Measurements from ENCODE around the gene ANKZF1. TPM values are rescaled to one million over a fixed set of nuclear protein-coding genes. Genes with fewer than 3 reads are reported as not detected.

ANKZF1 gene
- total RNA-seq, 5 donors from 2014 or later (not counting 1 experiment from before 2014, with no cell fraction given), result 119 to 220 (median 194) TPM

GRCh38 chr2:219210196-219210885 is 19.3 kb upstream of the ANKZF1 start:
- H3K36me3 Mint-ChIP-seq, result peaks cover 7% of the 10 kb centered on the region
- H3K27ac ChIP-seq (ENCODE audit: low read length), result peak overlapping the region; percentile 61
- H3K27me3 ChIP-seq (replicated peaks in 1 of 2; ENCODE audit: control insufficient read depth in 2 of 2, extremely low read depth in 1 of 2, insufficient read depth in 2 of 2, low read length in 1 of 2), result no peaks in the 10 kb centered on the region
- ChIA-PET POLR2A (interaction anchor here in 1 of 2 donors (0.8 kb wide), 1 partner anchor 51 kb away, joined by 3 read pairs; no protein-coding TSS in a partner anchor), CTCF (interaction anchor here in 1 of 2 donors (1.5 to 2.2 kb wide), 2 partner anchors 34 to 51 kb away, joined by 26 to 39 read pairs; partner anchors contain the start of genes CNPPD1 and NHEJ1)
- DNase-seq (no peak), ATAC-seq (replicated peaks in 1 of 4) (no peak)
- 93% methylated on average over 18 of the region's 24 CpGs for WGBS (ENCODE audit: insufficient coverage)
- no peak overlapping the region for H3K4me3 Mint-ChIP-seq
- no peaks in the 10 kb centered on the region for H3K9me3 Mint-ChIP-seq
- H3K27me3 Mint-ChIP-seq, result no peaks in the 10 kb centered on the region
- H3K4me1 ChIP-seq (ENCODE audit: control insufficient read depth in 1 of 2, extremely low read depth in 1 of 2, insufficient read depth in 2 of 2, low read length in 2 of 2), result peaks cover 14 to 54% of the 10 kb centered on the region in 2 experiments
- peak overlapping the region; percentile 85 to 99 for H3K27ac Mint-ChIP-seq
- H3K36me3 ChIP-seq (ENCODE audit: control insufficient read depth in 2 of 2, extremely low read depth in 1 of 2, insufficient read depth in 1 of 2, low read length in 1 of 2), result peaks cover 0 to 29% of the 10 kb centered on the region in 2 donors
- H3K4me3 ChIP-seq (ENCODE audit: control insufficient read depth in 1 of 2, extremely low read depth in 1 of 2, low read length in 1 of 2), result no peak overlapping the region
- no peaks in the 10 kb centered on the region for H3K9me3 ChIP-seq
- H3K4me1 Mint-ChIP-seq, result peaks cover 45 to 50% (median 47%) of the 10 kb centered on the region in 3 donors

DNA sequence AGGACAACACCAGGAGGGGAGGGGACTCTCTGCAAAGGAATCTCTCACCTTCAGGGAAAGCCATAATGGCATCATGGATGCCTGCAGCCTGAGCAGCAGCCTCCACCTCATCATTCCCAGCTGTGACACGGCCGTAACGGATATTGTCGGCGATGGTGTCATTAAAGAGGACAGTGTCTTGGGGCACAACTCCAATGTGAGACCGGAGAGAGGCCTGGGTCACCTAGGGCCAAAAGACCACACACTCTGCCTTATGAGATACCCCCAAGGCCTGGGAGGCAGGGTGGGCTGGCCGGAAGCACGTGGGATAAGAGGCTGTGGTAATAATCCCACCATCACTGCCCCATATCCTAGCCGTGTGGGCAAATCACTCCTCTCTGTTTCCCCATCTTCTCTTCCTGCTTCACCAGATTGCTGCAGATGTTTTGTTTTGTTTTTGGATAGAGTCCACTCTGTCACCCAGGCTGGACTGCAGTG is 18.7 kb upstream of the ANKZF1 start:
- H3K9me3 Mint-ChIP-seq, result no peaks in the 10 kb centered on the region
- DNase-seq (no peak), ATAC-seq (replicated peaks in 1 of 4) (no peak)
- H3K4me3 Mint-ChIP-seq, result peak overlapping the region; percentile 8 to 66 (median 61)
- CTCF ChIA-PET, result interaction anchor here (0.6 to 2.2 kb wide), 21 partner anchors 17 to 111 kb away, joined by 3 to 39 read pairs (median 5); partner anchors contain the start of genes SLC23A3 (in 2 of the 2), ANKZF1 (in 1 of the 2), CNPPD1 (in 1 of the 2) and DNAJB2 (in 1 of the 2)
- Histone ChIP-seq H3K27ac (ENCODE audit: low read length) (peak overlapping the region; percentile 61), H3K36me3 (ENCODE audit: control insufficient read depth in 2 of 2, extremely low read depth in 1 of 2, insufficient read depth in 1 of 2, low read length in 1 of 2) (peaks cover 0 to 29% of the 10 kb centered on the region in 2 donors), H3K27me3 (replicated peaks in 1 of 2; ENCODE audit: control insufficient read depth in 2 of 2, extremely low read depth in 1 of 2, insufficient read depth in 2 of 2, low read length in 1 of 2) (no peaks in the 10 kb centered on the region), H3K4me3 (ENCODE audit: control insufficient read depth in 1 of 2, extremely low read depth in 1 of 2, low read length in 1 of 2) (peak overlapping the region in 1 of 2 donors; percentile 2), H3K9me3 (no peaks in the 10 kb centered on the region), H3K4me1 (ENCODE audit: control insufficient read depth in 1 of 2, extremely low read depth in 1 of 2, insufficient read depth in 2 of 2, low read length in 2 of 2) (peaks cover 14 to 51% of the 10 kb centered on the region in 2 experiments)
- peaks cover 7% of the 10 kb centered on the region for H3K36me3 Mint-ChIP-seq
- POLR2A ChIA-PET, result interaction anchor here (0.6 to 1.2 kb wide), 3 partner anchors 23 to 51 kb away, joined by 3 to 12 read pairs (median 3); no protein-coding TSS in a partner anchor
- no peaks in the 10 kb centered on the region for H3K27me3 Mint-ChIP-seq
- peaks cover 44 to 49% (median 47%) of the 10 kb centered on the region in 3 donors for H3K4me1 Mint-ChIP-seq
- peak overlapping the region; percentile 96 to 98 for H3K27ac Mint-ChIP-seq
- 100% methylated on average over 2 of the region's 9 CpGs for WGBS (ENCODE audit: insufficient coverage)

- POLR2A ChIA-PET, result no interaction called here
- Histone ChIP-seq H3K27me3 (replicated peaks in 1 of 2; ENCODE audit: control insufficient read depth in 2 of 2, extremely low read depth in 1 of 2, insufficient read depth in 2 of 2, low read length in 1 of 2) (no peaks in the 10 kb centered on the region), H3K27ac (ENCODE audit: low read length) (no peak overlapping the region), H3K4me1 (ENCODE audit: control insufficient read depth in 1 of 2, extremely low read depth in 1 of 2, insufficient read depth in 2 of 2, low read length in 2 of 2) (peaks cover 5 to 42% of the 10 kb centered on the region in 2 experiments), H3K4me3 (ENCODE audit: control insufficient read depth in 1 of 2, extremely low read depth in 1 of 2, low read length in 1 of 2) (no peak overlapping the region), H3K36me3 (ENCODE audit: control insufficient read depth in 2 of 2, extremely low read depth in 1 of 2, insufficient read depth in 1 of 2, low read length in 1 of 2) (peaks cover 0 to 23% of the 10 kb centered on the region in 2 donors), H3K9me3 (no peaks in the 10 kb centered on the region)
- H3K27ac Mint-ChIP-seq, result no peak overlapping the region
- DNase-seq, result no peak
- H3K4me1 Mint-ChIP-seq, result peaks cover 36 to 45% (median 40%) of the 10 kb centered on the region in 3 donors
- CTCF ChIA-PET, result interaction anchor here (0.6 to 0.8 kb wide), 2 partner anchors 45 to 55 kb away, joined by 3 to 4 read pairs; no protein-coding TSS in a partner anchor
- no peaks in the 10 kb centered on the region for H3K9me3 Mint-ChIP-seq
- peaks cover 7% of the 10 kb centered on the region for H3K36me3 Mint-ChIP-seq
- WGBS (ENCODE audit: insufficient coverage), result 95% methylated on average over 4 of the region's 8 CpGs
- no peak overlapping the region for H3K4me3 Mint-ChIP-seq
- no peak for ATAC-seq (replicated peaks in 1 of 4)
- no peaks in the 10 kb centered on the region for H3K27me3 Mint-ChIP-seq
These were observed 16.6 kb upstream of the ANKZF1 start for GRCh38 chr2:219213026-219213415.

DNA sequence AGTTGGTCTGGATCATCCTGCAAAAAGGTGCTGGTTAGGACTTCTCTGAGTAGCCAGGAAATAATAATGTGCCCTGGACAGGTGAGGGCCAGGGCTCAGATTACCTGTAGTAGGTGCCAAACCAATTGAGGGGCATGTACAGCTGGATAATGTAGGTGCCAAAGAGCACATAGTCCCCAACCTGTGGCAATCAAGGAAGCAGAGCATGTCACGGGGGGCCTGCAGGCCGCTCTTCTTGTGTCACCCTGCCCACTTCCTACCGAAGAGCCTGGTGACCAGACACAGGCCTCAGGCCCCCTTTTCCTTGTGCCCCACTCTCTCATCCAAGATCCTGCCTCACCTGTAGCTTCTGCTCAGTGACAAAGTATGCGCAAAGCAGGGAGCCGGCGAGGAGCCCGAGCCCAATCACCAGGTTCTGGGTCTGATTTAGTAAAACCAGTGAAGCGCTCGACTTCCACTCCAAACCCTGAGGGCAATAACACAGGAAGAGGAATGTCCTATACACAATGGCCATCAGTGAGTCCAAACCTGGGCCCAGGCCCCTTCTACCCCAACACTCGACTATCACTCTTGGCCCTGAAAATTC is 16.0 kb upstream of the ANKZF1 start:
- POLR2A ChIA-PET, result no interaction called here
- DNase-seq (no peak), ATAC-seq (replicated peaks in 1 of 4) (no peak)
- Histone ChIP-seq H3K36me3 (ENCODE audit: control insufficient read depth in 2 of 2, extremely low read depth in 1 of 2, insufficient read depth in 1 of 2, low read length in 1 of 2) (peaks cover 0 to 17% of the 10 kb centered on the region in 2 donors), H3K27me3 (replicated peaks in 1 of 2; ENCODE audit: control insufficient read depth in 2 of 2, extremely low read depth in 1 of 2, insufficient read depth in 2 of 2, low read length in 1 of 2) (no peaks in the 10 kb centered on the region), H3K4me1 (ENCODE audit: control insufficient read depth in 1 of 2, extremely low read depth in 1 of 2, insufficient read depth in 2 of 2, low read length in 2 of 2) (peaks cover 6 to 42% of the 10 kb centered on the region in 2 experiments), H3K4me3 (ENCODE audit: control insufficient read depth in 1 of 2, extremely low read depth in 1 of 2, low read length in 1 of 2) (no peak overlapping the region), H3K27ac (ENCODE audit: low read length) (no peak overlapping the region), H3K9me3 (no peaks in the 10 kb centered on the region)
- Mint-ChIP-seq H3K9me3 (no peaks in the 10 kb centered on the region), H3K27me3 (no peaks in the 10 kb centered on the region), H3K36me3 (peaks cover 3% of the 10 kb centered on the region), H3K4me3 (no peak overlapping the region), H3K4me1 (peaks cover 32 to 41% (median 35%) of the 10 kb centered on the region in 3 donors), H3K27ac (peak overlapping the region in 1 of 2 donors; percentile 44)
- CTCF ChIA-PET, result interaction anchor here in 1 of 2 donors (0.8 kb wide), 1 partner anchor 55 kb away, joined by 3 read pairs; no protein-coding TSS in a partner anchor
- WGBS (ENCODE audit: insufficient coverage), result 95% methylated on average over 10 of the region's 10 CpGs

- WGBS (ENCODE audit: insufficient coverage), result 97% methylated on average over 7 of the region's 15 CpGs
- no peak overlapping the region for H3K27ac Mint-ChIP-seq
These were observed 15.5 kb upstream of the ANKZF1 start for GRCh38 chr2:219214141-219214540.

GRCh38 chr2:219214786-219215185 is 14.8 kb upstream of the ANKZF1 start:
- no peaks in the 10 kb centered on the region for H3K27me3 ChIP-seq (replicated peaks in 1 of 2; ENCODE audit: control insufficient read depth in 2 of 2, extremely low read depth in 1 of 2, insufficient read depth in 2 of 2, low read length in 1 of 2)
- H3K4me3 ChIP-seq (ENCODE audit: control insufficient read depth in 1 of 2, extremely low read depth in 1 of 2, low read length in 1 of 2), result no peak overlapping the region
- peaks cover 0 to 6% of the 10 kb centered on the region in 2 donors for H3K36me3 ChIP-seq (ENCODE audit: control insufficient read depth in 2 of 2, extremely low read depth in 1 of 2, insufficient read depth in 1 of 2, low read length in 1 of 2)
- no peak overlapping the region for H3K27ac ChIP-seq (ENCODE audit: low read length)
- ATAC-seq (replicated peaks in 1 of 4), result no peak
- Mint-ChIP-seq H3K9me3 (no peaks in the 10 kb centered on the region), H3K4me3 (no peak overlapping the region), H3K4me1 (peaks cover 31 to 40% (median 31%) of the 10 kb centered on the region in 3 donors), H3K27ac (peak overlapping the region in 1 of 2 donors; percentile 45), H3K36me3 (peaks cover 3% of the 10 kb centered on the region), H3K27me3 (no peaks in the 10 kb centered on the region)
- CTCF ChIA-PET, result no interaction called here
- peaks cover 4 to 41% of the 10 kb centered on the region in 2 experiments for H3K4me1 ChIP-seq (ENCODE audit: control insufficient read depth in 1 of 2, extremely low read depth in 1 of 2, insufficient read depth in 2 of 2, low read length in 2 of 2)
- WGBS (ENCODE audit: insufficient coverage), result 93% methylated on average over 2 of the region's 6 CpGs
- no peak for DNase-seq
- H3K9me3 ChIP-seq, result no peaks in the 10 kb centered on the region
- POLR2A ChIA-PET, result no interaction called here

More at GRCh38 chr2:219214141-219214540, 15.5 kb upstream of the ANKZF1 start:
- ChIA-PET POLR2A (no interaction called here), CTCF (no interaction called here)
- H3K9me3 Mint-ChIP-seq, result no peaks in the 10 kb centered on the region
- Histone ChIP-seq H3K4me3 (ENCODE audit: control insufficient read depth in 1 of 2, extremely low read depth in 1 of 2, low read length in 1 of 2) (no peak overlapping the region), H3K9me3 (no peaks in the 10 kb centered on the region), H3K4me1 (ENCODE audit: control insufficient read depth in 1 of 2, extremely low read depth in 1 of 2, insufficient read depth in 2 of 2, low read length in 2 of 2) (peaks cover 6 to 41% of the 10 kb centered on the region in 2 experiments), H3K36me3 (ENCODE audit: control insufficient read depth in 2 of 2, extremely low read depth in 1 of 2, insufficient read depth in 1 of 2, low read length in 1 of 2) (peaks cover 0 to 12% of the 10 kb centered on the region in 2 donors), H3K27ac (ENCODE audit: low read length) (no peak overlapping the region), H3K27me3 (replicated peaks in 1 of 2; ENCODE audit: control insufficient read depth in 2 of 2, extremely low read depth in 1 of 2, insufficient read depth in 2 of 2, low read length in 1 of 2) (no peaks in the 10 kb centered on the region)
- H3K4me3 Mint-ChIP-seq, result no peak overlapping the region
- DNase-seq (no peak), ATAC-seq (replicated peaks in 1 of 4) (no peak)
- peaks cover 3% of the 10 kb centered on the region for H3K36me3 Mint-ChIP-seq
- peaks cover 30 to 39% (median 32%) of the 10 kb centered on the region in 3 donors for H3K4me1 Mint-ChIP-seq
- no peaks in the 10 kb centered on the region for H3K27me3 Mint-ChIP-seq
